DOHH2 (cell line): ENCODE measurements around the gene CACNA1A.
A peak's percentile ranks its signal among the peaks of the same experiment; 100 is the strongest.

Experiments
- H3F3A ChIP-seq: fragments of 200-600 bp; sonication (generic), shearing (Covaris generic); 2 replicates; pipeline ENCODE4 v1.6.0; 2016; ENCODE audit warnings: antibody characterized with exemption, mild to moderate bottlenecking; ENCODE audit not compliant: control insufficient read depth, insufficient read depth
- H3K27ac ChIP-seq: fragments of 200-600 bp; sonication (generic); 2 replicates; pipeline ENCODE4 v1.5.1; 2014; ENCODE audit warnings: low read depth, mild to moderate bottlenecking, low read length, moderate library complexity
- H3K27me3 ChIP-seq: fragments of 200-600 bp; sonication (generic); 2 replicates; pipeline ENCODE4 v1.6.1; 2014; ENCODE audit warnings: mild to moderate bottlenecking, low read length, mixed read lengths; ENCODE audit not compliant: control insufficient read depth
- H3K36me3 ChIP-seq: fragments of 200-600 bp; sonication (generic); 2 replicates; pipeline ENCODE4 v1.6.1; 2014; ENCODE audit warnings: mild to moderate bottlenecking, low read length, moderate library complexity, mixed read lengths; ENCODE audit not compliant: control insufficient read depth
- H3K4me1 ChIP-seq: fragments of 200-600 bp; sonication (generic); 2 replicates; pipeline ENCODE4 v1.6.1; 2014; ENCODE audit warnings: mild to moderate bottlenecking, low read length, mixed read lengths; ENCODE audit not compliant: control insufficient read depth
- H3K4me2 ChIP-seq: fragments of 200-600 bp; sonication (generic); 2 replicates; pipeline ENCODE4 v1.6.0; 2014; ENCODE audit warnings: mild to moderate bottlenecking, low read length, moderate library complexity
- H3K4me3 ChIP-seq: fragments of 200-600 bp; sonication (generic); 2 replicates; pipeline ENCODE4 v1.5.1; 2014; ENCODE audit warnings: mild to moderate bottlenecking, low read length, mixed read lengths
- H3K79me2 ChIP-seq: fragments of 200-600 bp; sonication (generic); 2 replicates; pipeline ENCODE4 v1.6.1; 2014; ENCODE audit warnings: mild to moderate bottlenecking, low read length, mixed read lengths; ENCODE audit not compliant: control insufficient read depth
- H3K9me2 ChIP-seq: fragments of 200-600 bp; sonication (generic); replicated peaks from 2 replicates; pipeline ENCODE4 v1.6.1; 2014; ENCODE audit warnings: mild to moderate bottlenecking, low read length, mixed read lengths; ENCODE audit not compliant: control insufficient read depth
- H3K9me3 ChIP-seq: fragments of 200-600 bp; sonication (generic); 2 replicates; pipeline ENCODE4 v1.6.1; 2014; ENCODE audit warnings: antibody characterized with exemption, low read length, mixed read lengths; ENCODE audit not compliant: control insufficient read depth, insufficient read depth
- H4K20me1 ChIP-seq: fragments of 200-600 bp; sonication (generic); 2 replicates; pipeline ENCODE4 v1.6.0; 2014; ENCODE audit warnings: low read depth, mild to moderate bottlenecking, antibody characterized with exemption, low read length, moderate library complexity; ENCODE audit not compliant: control insufficient read depth, insufficient read depth
- EZH2phosphoT487 ChIP-seq: fragments of 200-600 bp; sonication (generic); IDR thresholded peaks from 2 replicates; pipeline ENCODE4 v1.6.1; 2017; ENCODE audit warnings: borderline replicate concordance, mild to moderate bottlenecking, antibody characterized with exemption, low read length, moderate library complexity, mixed read lengths
- TF ChIP-seq, protein P1 (sequence below): fragments of 200-600 bp; sonication (generic); IDR thresholded peaks from one replicate; pipeline ENCODE4 v1.5.1; 2014; ENCODE audit warnings: antibody characterized with exemption, mild to moderate bottlenecking, low read depth, low read length; ENCODE audit not compliant: poor library complexity, severe bottlenecking

The CACNA1A gene

DNA sequence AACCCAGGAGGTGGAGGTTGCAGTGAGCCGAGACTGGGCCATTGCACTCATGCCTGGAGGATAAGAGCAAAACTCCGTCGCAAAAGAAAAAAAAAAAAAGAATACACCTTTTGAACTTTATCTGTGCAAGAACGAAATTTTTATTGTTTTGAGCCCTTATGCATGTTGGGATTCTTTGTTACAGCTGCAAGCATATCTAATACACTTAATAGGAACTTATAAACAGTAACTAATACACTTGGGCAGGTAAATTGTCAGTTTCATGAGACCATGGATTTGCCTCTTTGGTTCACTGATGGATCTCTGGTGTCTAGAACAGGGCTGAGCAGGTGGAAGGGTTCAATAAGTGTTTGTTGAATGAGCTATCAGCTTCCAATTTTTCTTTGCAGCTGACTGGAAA, 108.1 kb downstream of the CACNA1A start:
- H3K36me3 ChIP-seq, result no peaks in the 10 kb centered on the region
- H3K79me2 ChIP-seq, result no peaks in the 10 kb centered on the region
- no peaks in the 10 kb centered on the region for H3K9me3 ChIP-seq
- no peaks in the 10 kb centered on the region for H3K4me1 ChIP-seq
- H3K27ac ChIP-seq, result no peak overlapping the region
- no peak overlapping the region for H3K4me2 ChIP-seq
- no peak overlapping the region for H3K4me3 ChIP-seq
- H3K27me3 ChIP-seq, result no peaks in the 10 kb centered on the region
- no peaks in the 10 kb centered on the region for H3K9me2 ChIP-seq
- H3F3A ChIP-seq, result no peaks in the 10 kb centered on the region
- H4K20me1 ChIP-seq, result no peaks in the 10 kb centered on the region
- no peak for TF ChIP-seq EZH2phosphoT487
- TF ChIP-seq, protein P1, sequence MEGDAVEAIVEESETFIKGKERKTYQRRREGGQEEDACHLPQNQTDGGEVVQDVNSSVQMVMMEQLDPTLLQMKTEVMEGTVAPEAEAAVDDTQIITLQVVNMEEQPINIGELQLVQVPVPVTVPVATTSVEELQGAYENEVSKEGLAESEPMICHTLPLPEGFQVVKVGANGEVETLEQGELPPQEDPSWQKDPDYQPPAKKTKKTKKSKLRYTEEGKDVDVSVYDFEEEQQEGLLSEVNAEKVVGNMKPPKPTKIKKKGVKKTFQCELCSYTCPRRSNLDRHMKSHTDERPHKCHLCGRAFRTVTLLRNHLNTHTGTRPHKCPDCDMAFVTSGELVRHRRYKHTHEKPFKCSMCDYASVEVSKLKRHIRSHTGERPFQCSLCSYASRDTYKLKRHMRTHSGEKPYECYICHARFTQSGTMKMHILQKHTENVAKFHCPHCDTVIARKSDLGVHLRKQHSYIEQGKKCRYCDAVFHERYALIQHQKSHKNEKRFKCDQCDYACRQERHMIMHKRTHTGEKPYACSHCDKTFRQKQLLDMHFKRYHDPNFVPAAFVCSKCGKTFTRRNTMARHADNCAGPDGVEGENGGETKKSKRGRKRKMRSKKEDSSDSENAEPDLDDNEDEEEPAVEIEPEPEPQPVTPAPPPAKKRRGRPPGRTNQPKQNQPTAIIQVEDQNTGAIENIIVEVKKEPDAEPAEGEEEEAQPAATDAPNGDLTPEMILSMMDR, result no peak

DNA sequence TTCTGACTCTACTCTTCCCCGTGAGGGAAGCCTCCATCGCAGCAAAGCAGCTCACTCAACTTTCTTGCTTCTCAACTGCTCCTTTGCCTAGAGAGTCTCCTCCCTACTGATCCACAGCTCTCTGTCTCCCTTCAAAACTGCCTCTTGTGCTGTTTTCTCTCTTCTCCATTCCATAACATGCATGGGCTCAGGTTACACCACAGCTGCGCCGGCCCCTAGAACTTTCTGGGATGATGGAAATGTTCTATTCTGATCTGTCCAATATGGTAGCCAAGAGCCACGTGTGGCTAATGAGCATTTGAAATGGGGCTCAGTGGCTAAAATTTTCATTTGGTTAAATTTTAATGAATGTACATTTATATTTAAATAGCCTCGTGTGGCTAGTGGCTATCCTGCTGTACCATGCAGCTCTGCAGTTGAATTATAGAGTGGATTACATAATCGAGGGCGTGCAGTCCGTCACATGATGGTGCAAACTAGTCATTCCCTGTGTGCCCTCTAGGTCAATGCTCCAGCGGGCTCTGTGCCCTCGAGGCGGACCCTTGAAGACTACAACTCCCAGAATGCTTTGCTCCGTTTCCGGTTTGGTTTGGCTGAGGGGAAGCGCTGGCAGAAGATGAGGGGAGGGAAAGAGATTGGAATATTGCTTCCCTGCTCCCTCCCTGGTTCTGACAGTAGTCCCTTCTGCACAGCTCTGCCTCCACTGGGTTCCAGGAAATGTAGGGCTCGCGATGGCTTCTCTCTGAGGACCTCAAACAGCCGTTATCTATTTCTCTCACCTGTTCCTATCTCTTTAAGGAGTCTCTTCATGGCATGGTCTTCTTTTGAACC, 109.8 kb downstream of the CACNA1A start:
- H3K9me3 ChIP-seq, result no peaks in the 10 kb centered on the region
- H4K20me1 ChIP-seq, result no peaks in the 10 kb centered on the region
- no peaks in the 10 kb centered on the region for H3K79me2 ChIP-seq
- no peaks in the 10 kb centered on the region for H3K27me3 ChIP-seq
- no peak overlapping the region for H3K27ac ChIP-seq
- H3K4me1 ChIP-seq, result no peaks in the 10 kb centered on the region
- no peaks in the 10 kb centered on the region for H3K9me2 ChIP-seq
- H3K36me3 ChIP-seq, result no peaks in the 10 kb centered on the region
- peak overlapping the region; percentile 35 for H3K4me2 ChIP-seq
- 0 out of 2 replicates have a peak overlapping the region, but pooled peaks have one; percentile 28 for H3K4me3 ChIP-seq
- TF ChIP-seq, protein P1, result no peak
- TF ChIP-seq EZH2phosphoT487, result no peak
- H3F3A ChIP-seq, result no peaks in the 10 kb centered on the region

DNA sequence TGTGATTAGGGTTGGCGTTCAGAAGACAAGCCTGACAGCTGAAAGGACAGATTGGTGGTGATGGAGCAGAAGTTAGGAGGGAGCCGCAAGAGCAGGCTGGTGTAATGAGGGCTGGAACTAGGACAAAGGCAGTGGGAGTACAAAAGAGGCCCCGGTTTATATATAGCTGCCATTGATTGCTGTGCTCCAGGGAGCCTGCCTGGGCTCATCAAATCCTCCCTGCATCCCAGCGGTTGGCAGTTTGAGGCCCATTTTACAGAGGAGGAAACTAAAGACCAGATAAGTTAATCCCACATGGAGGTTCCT, 123.7 kb downstream of the CACNA1A start:
- no peak overlapping the region for H3K4me2 ChIP-seq
- TF ChIP-seq EZH2phosphoT487, result no peak
- TF ChIP-seq, protein P1, result no peak
- no peaks in the 10 kb centered on the region for H3K27me3 ChIP-seq
- H3K9me3 ChIP-seq, result no peaks in the 10 kb centered on the region
- no peaks in the 10 kb centered on the region for H3K36me3 ChIP-seq
- H3K9me2 ChIP-seq, result no peaks in the 10 kb centered on the region
- H3K4me1 ChIP-seq, result no peaks in the 10 kb centered on the region
- H3F3A ChIP-seq, result no peaks in the 10 kb centered on the region
- H3K4me3 ChIP-seq, result no peak overlapping the region
- H3K27ac ChIP-seq, result no peak overlapping the region
- no peaks in the 10 kb centered on the region for H4K20me1 ChIP-seq
- no peaks in the 10 kb centered on the region for H3K79me2 ChIP-seq
